Kidney (tissue), 14 donors: ENCODE results near the gene ZC3H6. TPM values are rescaled to one million over a fixed set of nuclear protein-coding genes. Genes with fewer than 3 reads are reported as not detected.

Experiments
- DNase-seq, 5 donors: peaks; one replicate each; pipeline ENCODE4 v3.0.0-alpha.2; 2013 to 2020
- FAIRE-seq: peaks from 2 replicates; lab custom pipeline; 2012; peaks lifted over from hg19 to GRCh38; lab: Jason Lieb, UNC
- H3K27ac ChIP-seq, 2 donors: one replicate each; pipeline ENCODE4 v1.7.0; 2013; ENCODE audit warnings: low read depth in 2 of 2, low read length in 2 of 2, inconsistent platforms in 1 of 2
- H3K27me3 ChIP-seq: one replicate; pipeline ENCODE4 v1.7.1; 2013; ENCODE audit warnings: low read length, inconsistent platforms; ENCODE audit not compliant: control insufficient read depth, insufficient read depth
- H3K36me3 ChIP-seq, 3 donors: one replicate each; pipeline versions ENCODE4 v1.7.0 to v1.7.1; 2013; ENCODE audit warnings: low read length in 3 of 3, control low read depth in 1 of 3, inconsistent platforms in 1 of 3; ENCODE audit not compliant: insufficient read depth in 3 of 3, control insufficient read depth in 2 of 3
- H3K4me1 ChIP-seq, 3 donors: one replicate each; pipeline versions ENCODE4 v1.7.0 to v1.7.1; 2013; ENCODE audit warnings: low read length in 3 of 3, inconsistent platforms in 1 of 3, low read depth in 1 of 3; ENCODE audit not compliant: control insufficient read depth in 2 of 3, insufficient read depth in 2 of 3
- H3K4me3 ChIP-seq, 3 donors: one replicate each; pipeline versions ENCODE4 v1.7.0 to v1.8.1; 2013; ENCODE audit warnings: low read length in 3 of 3, control low read depth in 1 of 3, inconsistent platforms in 1 of 3
- H3K9ac ChIP-seq, 3 donors: one replicate each; pipeline versions ENCODE4 v1.7.0 to v1.7.1; 2013; ENCODE audit warnings: low read length in 3 of 3, control low read depth in 1 of 3, inconsistent platforms in 1 of 3
- H3K9me3 ChIP-seq, 3 donors: one replicate each; pipeline versions ENCODE4 v1.7.0 to v1.7.1; 2013; ENCODE audit warnings: low read length in 3 of 3, control low read depth in 1 of 3, inconsistent platforms in 1 of 3; ENCODE audit not compliant: control insufficient read depth in 2 of 3, insufficient read depth in 1 of 3
- CTCF ChIP-seq: IDR thresholded peaks from 3 replicates; pipeline ENCODE4 v1.5.1; 2012; ENCODE audit warnings: mild to moderate bottlenecking, moderate library complexity, borderline replicate concordance; ENCODE audit not compliant: insufficient read depth; ENCODE audit errors: extremely low read depth
- intact Hi-C: fragments of 100-400 bp; cut with DNase I; formaldehyde crosslinking; loops from one replicate; pipeline ENCODE4 v1.11.1; 2022
- polyA plus RNA-seq: library from polyadenylated mRNA; stranded (reverse); fragments of 350-450 nt; fragmentation: Illumina TruSeq; extraction: RNeasy Lipid Tissue Mini Kit (QIAGEN cat#74804); gene quantifications from one replicate; pipeline ENCODE4 v1.2.3, GENCODE V29; 2014; ENCODE audit warnings: low read depth, low replicate concordance; ENCODE audit not compliant: insufficient read depth
- total RNA-seq: library from RNA; stranded (reverse); fragmentation: NEBNext Ultra II Directional; extraction: Animal tissue kit (Norgen Biotek cat#: 25700); gene quantifications from one replicate; pipeline ENCODE4 v1.2.1, GENCODE V29; 2021
- donor health status: control.
- donor health status: control.
- donor health status: control.
- donor health status: control.
- donor health status: control.
- donor health status: DM: yes; HTN: yes; CAD: no.
- donor health status: Normal renal cell carcinoma (clear cell type).

Gene ZC3H6
- total and polyA plus RNA-seq, 2 donors from 2014 or later = 1.4 to 17.1 TPM

- Histone ChIP-seq H3K9me3 (no peaks in the 10 kb centered on the region), H3K4me3 (no peak overlapping the region), H3K36me3 (peaks cover 0 to 8% (median 2%) of the 10 kb centered on the region in 3 donors), H3K27me3 (no peaks in the 10 kb centered on the region), H3K4me1 (no peaks in the 10 kb centered on the region), H3K27ac (no peak overlapping the region), H3K9ac (no peak overlapping the region)
- intact Hi-C loops = no loop called here
- TF ChIP-seq CTCF = no peak
- DNase-seq = no peak
- no peak for FAIRE-seq
Measured at GRCh38 chr2:112301973-112302372, 26.6 kb downstream of the ZC3H6 start.

GRCh38 chr2:112304298-112304941, 29.0 kb downstream of the ZC3H6 start:
- Histone ChIP-seq H3K9me3 (no peaks in the 10 kb centered on the region), H3K9ac (no peak overlapping the region), H3K36me3 (peaks cover 0 to 8% (median 2%) of the 10 kb centered on the region in 3 donors), H3K27ac (no peak overlapping the region), H3K4me1 (no peaks in the 10 kb centered on the region), H3K27me3 (no peaks in the 10 kb centered on the region), H3K4me3 (no peak overlapping the region)
- no peak for TF ChIP-seq CTCF
- DNase-seq (no peak), FAIRE-seq (no peak)
- intact Hi-C loops = no loop called here

GRCh38 chr2:112305132-112305531, 29.7 kb downstream of the ZC3H6 start:
- DNase-seq (no peak), FAIRE-seq (no peak)
- Histone ChIP-seq H3K4me1 (no peaks in the 10 kb centered on the region), H3K36me3 (peaks cover 0 to 8% (median 2%) of the 10 kb centered on the region in 3 donors), H3K9me3 (no peaks in the 10 kb centered on the region), H3K9ac (no peak overlapping the region), H3K4me3 (no peak overlapping the region), H3K27ac (no peak overlapping the region), H3K27me3 (no peaks in the 10 kb centered on the region)
- intact Hi-C loops = no loop called here
- TF ChIP-seq CTCF = no peak
